Mesothelial cell of epicardium (in vitro differentiated cells): ENCODE data around the gene SYT17. TPM values are rescaled to one million over a fixed set of nuclear protein-coding genes. Genes with fewer than 3 reads are reported as not detected.
A peak's percentile ranks its signal among the peaks of the same experiment; 100 is the strongest.

ENCODE experiments used
- DNase-seq, 2 experiments: peaks; one replicate each; pipeline ENCODE4 v3.0.0; 2021; ENCODE audit warnings: low spot score in 2 of 2; ENCODE audit not compliant: unreplicated experiment in 2 of 2
- H3K27ac Mint-ChIP-seq: 2 replicates; pipeline ENCODE4 v1.8.0; 2021; ENCODE audit warnings: mixed read lengths
- H3K27me3 Mint-ChIP-seq: 2 replicates; pipeline ENCODE4 v1.8.0; 2021; ENCODE audit warnings: low read depth, mixed read lengths
- H3K36me3 Mint-ChIP-seq: 2 replicates; pipeline ENCODE4 v1.8.0; 2021; ENCODE audit warnings: mixed read lengths
- H3K4me1 Mint-ChIP-seq: 2 replicates; pipeline ENCODE4 v1.8.0; 2021; ENCODE audit warnings: mixed read lengths
- H3K4me3 Mint-ChIP-seq: 2 replicates; pipeline ENCODE4 v1.8.0; 2021; ENCODE audit warnings: mild to moderate bottlenecking, moderate library complexity, mixed read lengths
- H3K9me3 Mint-ChIP-seq: 2 replicates; pipeline ENCODE4 v1.8.0; 2021; ENCODE audit warnings: mixed read lengths
- CTCF ChIP-seq: fragments of 200-600 bp; sonication (generic); IDR thresholded peaks from one replicate; pipeline ENCODE4 v1.5.0; 2021; ENCODE audit warnings: antibody characterized with exemption; ENCODE audit not compliant: unreplicated experiment
- total RNA-seq: library from RNA; stranded (reverse); gene quantifications from 3 replicates; pipeline ENCODE4 v1.2.1, GENCODE V29; 2021

The SYT17 gene
- total RNA-seq, 1 donor from 2014 or later: 7.4 TPM

- no peak for DNase-seq
Measured at GRCh38 chr16:19127205-19127604, 40.8 kb upstream of the SYT17 start.

GRCh38 chr16:19127674-19128131 lies 40.3 kb upstream of the SYT17 start:
- Mint-ChIP-seq H3K27me3 (no peaks in the 10 kb centered on the region), H3K4me3 (no peak overlapping the region), H3K27ac (no peak overlapping the region), H3K4me1 (peaks cover 11% of the 10 kb centered on the region), H3K9me3 (peaks cover 4% of the 10 kb centered on the region), H3K36me3 (peaks cover 8% of the 10 kb centered on the region)
- no peak for TF ChIP-seq CTCF
- DNase-seq: no peak

More at GRCh38 chr16:19127205-19127604, 40.8 kb upstream of the SYT17 start:
- Mint-ChIP-seq H3K4me1 (peaks cover 11% of the 10 kb centered on the region), H3K9me3 (peaks cover 4% of the 10 kb centered on the region), H3K27ac (no peak overlapping the region), H3K36me3 (peaks cover 9% of the 10 kb centered on the region), H3K4me3 (no peak overlapping the region), H3K27me3 (no peaks in the 10 kb centered on the region)
- no peak for TF ChIP-seq CTCF

- Mint-ChIP-seq H3K9me3 (peaks cover 4% of the 10 kb centered on the region), H3K4me1 (peaks cover 11% of the 10 kb centered on the region), H3K27me3 (no peaks in the 10 kb centered on the region), H3K27ac (no peak overlapping the region), H3K36me3 (peaks cover 8% of the 10 kb centered on the region), H3K4me3 (no peak overlapping the region)
- TF ChIP-seq CTCF: no peak
- DNase-seq: no peak
Measured at GRCh38 chr16:19128454-19129200, 39.4 kb upstream of the SYT17 start.

- no peak for TF ChIP-seq CTCF
- H3K27ac Mint-ChIP-seq: no peak overlapping the region
- DNase-seq: no peak
Measured at GRCh38 chr16:19130385-19130784, 37.7 kb upstream of the SYT17 start.

GRCh38 chr16:19130852-19131824 lies 36.9 kb upstream of the SYT17 start:
- TF ChIP-seq CTCF: no peak
- H3K27me3 Mint-ChIP-seq: no peaks in the 10 kb centered on the region
- H3K27ac Mint-ChIP-seq: peak overlapping the region; percentile 74
- peaks cover 5% of the 10 kb centered on the region for H3K36me3 Mint-ChIP-seq
- H3K4me3 Mint-ChIP-seq: no peak overlapping the region
- no peaks in the 10 kb centered on the region for H3K9me3 Mint-ChIP-seq
- H3K4me1 Mint-ChIP-seq: peaks cover 21% of the 10 kb centered on the region
- DNase-seq: no peak

More at GRCh38 chr16:19130385-19130784, 37.7 kb upstream of the SYT17 start:
- H3K9me3 Mint-ChIP-seq: no peaks in the 10 kb centered on the region
- H3K27me3 Mint-ChIP-seq: no peaks in the 10 kb centered on the region
- peaks cover 5% of the 10 kb centered on the region for H3K36me3 Mint-ChIP-seq
- H3K4me3 Mint-ChIP-seq: no peak overlapping the region
- peaks cover 14% of the 10 kb centered on the region for H3K4me1 Mint-ChIP-seq
